Body of pancreas (tissue), 4 donors: ENCODE measurements around the gene MAPK14. TPM values are rescaled to one million over a fixed set of nuclear protein-coding genes. Genes with fewer than 3 reads are reported as not detected.
A peak's percentile ranks its signal among the peaks of the same experiment; 100 is the strongest.

Experiments used
- ATAC-seq: fragments of 150-250 bp; one replicate; pipeline ENCODE4 v1.9.1; 2016
- DNase-seq, 4 donors: peaks; one replicate each; pipeline ENCODE4 v3.0.0-alpha.2; 2019
- H3K27ac ChIP-seq, 4 donors: fragments of 200-600 bp; sonication (generic); 1 replicate in 3 of 4; 2 replicates in 1 of 4; pipeline versions ENCODE4 v1.5.1 to v1.6.1; 2016 to 2019; ENCODE audit warnings: mild to moderate bottlenecking in 1 of 4, mixed read lengths in 1 of 4, moderate library complexity in 1 of 4
- H3K27me3 ChIP-seq, 2 donors: fragments of 200-600 bp; sonication (generic); one replicate each; pipeline ENCODE4 v1.6.0; 2016; ENCODE audit warnings: mild to moderate bottlenecking in 1 of 2
- H3K36me3 ChIP-seq, 2 donors: fragments of 200-600 bp; sonication (generic); replicated peaks in 1 of 2; 2 replicates each; pipeline ENCODE4 v1.5.1; 2016; ENCODE audit warnings: low read depth in 2 of 2; ENCODE audit not compliant: insufficient read depth in 1 of 2
- H3K4me1 ChIP-seq: fragments of 200-600 bp; sonication (generic); one replicate; pipeline ENCODE4 v1.6.0; 2016
- H3K4me3 ChIP-seq, 2 donors: fragments of 200-600 bp; sonication (generic); 1 replicate in 1 of 2; 2 replicates in 1 of 2; pipeline ENCODE4 v1.5.1; 2016 to 2019
- H3K9me3 ChIP-seq, 3 donors: fragments of 200-600 bp; sonication (generic); 1 replicate in 2 of 3; 2 replicates in 1 of 3; pipeline ENCODE4 v1.5.1; 2016
- POLR2A ChIP-seq, 3 donors: fragments of 450-650 bp; IDR thresholded peaks; one replicate each; pipeline ENCODE4 v1.6.1; 2016; ENCODE audit warnings: antibody characterized with exemption in 3 of 3, mild to moderate bottlenecking in 2 of 3
- WGBS, 2 donors: methylation state at CpG; one replicate each; pipeline ENCODE4 v1.1.5; 2017; 5-methylcytosine and 5-hydroxymethylcytosine counted together
- intact Hi-C: fragments of 100-400 bp; cut with DNase I; formaldehyde crosslinking; loops from one replicate; pipeline ENCODE4 v1.15.1; 2023
- total RNA-seq, 2 donors: library from RNA; depleted of rRNA; stranded (reverse); fragments of >200 nt; gene quantifications; one replicate each; pipeline ENCODE4 v1.1.0, GENCODE V29; 2016
- TF ChIP-seq, protein P1 (sequence below), 7 experiments: fragments of 450-650 bp in 4 of 7; fragments of 200-600 bp in 3 of 7; sonication (generic) in 3 of 7; IDR thresholded peaks; one replicate each; pipeline ENCODE4 v1.5.1; 2016 to 2019; ENCODE audit warnings: antibody characterized with exemption in 7 of 7

Gene MAPK14
- total RNA-seq, 2 donors from 2014 or later = 30.3 to 33.7 TPM

GRCh38 chr6:36067374-36068011 lies 39.9 kb downstream of the MAPK14 start:
- ATAC-seq (no peak), DNase-seq (no peak)
- H3K27me3 ChIP-seq = no peaks in the 10 kb centered on the region
- H3K27ac ChIP-seq = peak overlapping the region in 3 of 4 donors; percentile 14 to 30 (median 17)
- peaks cover 66% of the 10 kb centered on the region for H3K4me1 ChIP-seq
- no peak for TF ChIP-seq POLR2A (IDR thresholded peaks at IDR 0.05)
- TF ChIP-seq, protein P1, sequence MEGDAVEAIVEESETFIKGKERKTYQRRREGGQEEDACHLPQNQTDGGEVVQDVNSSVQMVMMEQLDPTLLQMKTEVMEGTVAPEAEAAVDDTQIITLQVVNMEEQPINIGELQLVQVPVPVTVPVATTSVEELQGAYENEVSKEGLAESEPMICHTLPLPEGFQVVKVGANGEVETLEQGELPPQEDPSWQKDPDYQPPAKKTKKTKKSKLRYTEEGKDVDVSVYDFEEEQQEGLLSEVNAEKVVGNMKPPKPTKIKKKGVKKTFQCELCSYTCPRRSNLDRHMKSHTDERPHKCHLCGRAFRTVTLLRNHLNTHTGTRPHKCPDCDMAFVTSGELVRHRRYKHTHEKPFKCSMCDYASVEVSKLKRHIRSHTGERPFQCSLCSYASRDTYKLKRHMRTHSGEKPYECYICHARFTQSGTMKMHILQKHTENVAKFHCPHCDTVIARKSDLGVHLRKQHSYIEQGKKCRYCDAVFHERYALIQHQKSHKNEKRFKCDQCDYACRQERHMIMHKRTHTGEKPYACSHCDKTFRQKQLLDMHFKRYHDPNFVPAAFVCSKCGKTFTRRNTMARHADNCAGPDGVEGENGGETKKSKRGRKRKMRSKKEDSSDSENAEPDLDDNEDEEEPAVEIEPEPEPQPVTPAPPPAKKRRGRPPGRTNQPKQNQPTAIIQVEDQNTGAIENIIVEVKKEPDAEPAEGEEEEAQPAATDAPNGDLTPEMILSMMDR (IDR thresholded peaks at IDR 0.05) = no peak
- intact Hi-C loops = no loop called here
- H3K4me3 ChIP-seq = no peak overlapping the region
- no peaks in the 10 kb centered on the region for H3K36me3 ChIP-seq
- 37 to 53% methylated on average over 3 of the region's 3 CpGs for WGBS, 2 donors
- no peaks in the 10 kb centered on the region for H3K9me3 ChIP-seq

DNA sequence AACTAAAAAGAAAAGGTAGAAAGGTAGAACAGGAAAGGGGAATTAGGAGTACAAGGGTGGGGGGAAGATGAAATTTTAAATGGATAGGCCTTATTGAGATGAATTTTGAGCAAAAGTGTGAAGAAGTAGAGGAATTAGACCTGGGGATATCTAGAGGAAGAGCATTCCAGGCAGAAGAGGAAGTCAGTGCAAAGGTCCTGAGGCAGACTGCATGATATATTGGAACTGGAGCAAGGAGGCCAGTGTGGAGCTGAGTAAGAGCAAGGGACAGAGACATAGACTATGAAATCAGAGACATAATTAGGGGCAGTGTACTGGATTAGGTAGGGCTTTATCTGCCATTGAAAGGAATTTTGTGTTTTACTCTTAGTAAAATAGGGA lies 40.4 kb downstream of the MAPK14 start:
- no peak for DNase-seq
- no peak for ATAC-seq
- no peak overlapping the region for H3K4me3 ChIP-seq
- intact Hi-C loops = no loop called here
- H3K9me3 ChIP-seq = no peaks in the 10 kb centered on the region
- H3K27ac ChIP-seq = peak overlapping the region in 2 of 4 donors; percentile 14 to 30
- peaks cover 66% of the 10 kb centered on the region for H3K4me1 ChIP-seq
- TF ChIP-seq POLR2A (IDR thresholded peaks at IDR 0.05) = no peak
- TF ChIP-seq, protein P1 (IDR thresholded peaks at IDR 0.05) = no peak
- no peaks in the 10 kb centered on the region for H3K27me3 ChIP-seq
- no peaks in the 10 kb centered on the region for H3K36me3 ChIP-seq

- ATAC-seq = no peak
- intact Hi-C loops = no loop called here
- Histone ChIP-seq H3K36me3 (no peaks in the 10 kb centered on the region), H3K9me3 (no peaks in the 10 kb centered on the region), H3K4me3 (no peak overlapping the region), H3K4me1 (peaks cover 61% of the 10 kb centered on the region), H3K27me3 (no peaks in the 10 kb centered on the region), H3K27ac (no peak overlapping the region)
- no peak for DNase-seq
- TF ChIP-seq, protein P1 (IDR thresholded peaks at IDR 0.05) = no peak
- TF ChIP-seq POLR2A (IDR thresholded peaks at IDR 0.05) = no peak
- 75 to 76% methylated on average over 3 of the region's 3 CpGs for WGBS, 2 donors
These were observed 41.0 kb downstream of the MAPK14 start for GRCh38 chr6:36068586-36068985.

- Histone ChIP-seq H3K4me1 (peaks cover 57% of the 10 kb centered on the region), H3K27me3 (no peaks in the 10 kb centered on the region)
- WGBS, 2 donors = 22% methylated on average over 1 of the region's 1 CpG
These were observed 42.0 kb downstream of the MAPK14 start for GRCh38 chr6:36069573-36069972.

More at GRCh38 chr6:36069573-36069972, 42.0 kb downstream of the MAPK14 start:
- Histone ChIP-seq H3K4me3 (no peak overlapping the region), H3K27ac (no peak overlapping the region), H3K36me3 (no peaks in the 10 kb centered on the region), H3K9me3 (no peaks in the 10 kb centered on the region)
- ATAC-seq (no peak), DNase-seq (no peak)
- intact Hi-C loops = no loop called here
- TF ChIP-seq, protein P1 (IDR thresholded peaks at IDR 0.05) = no peak
- TF ChIP-seq POLR2A (IDR thresholded peaks at IDR 0.05) = no peak
